NK-92 (cell line): ENCODE measurements around the gene GRK5.

Source experiments
- DNase-seq: peaks from one replicate; lab custom pipeline; 2025; ENCODE audit not compliant: unreplicated experiment; lab: John Stamatoyannopoulos, UW

GRK5 gene

GRCh38 chr10:119314061-119314460, 106.7 kb downstream of the GRK5 start:
- no peak for DNase-seq

GRCh38 chr10:119314486-119314885, 107.1 kb downstream of the GRK5 start:
- DNase-seq: no peak

- DNase-seq: no peak
Measured at GRCh38 chr10:119315128-119316001, 108.0 kb downstream of the GRK5 start.

- no peak for DNase-seq
Measured at GRCh38 chr10:119316002-119316358, 108.6 kb downstream of the GRK5 start.

- DNase-seq: no peak
Measured at GRCh38 chr10:119316729-119317097, 109.3 kb downstream of the GRK5 start.

- DNase-seq: no peak
Measured at GRCh38 chr10:119318411-119319160, 111.2 kb downstream of the GRK5 start.

- no peak for DNase-seq
Measured at GRCh38 chr10:119319161-119319919, 112.0 kb downstream of the GRK5 start.

- no peak for DNase-seq
Measured at GRCh38 chr10:119319920-119320258, 112.5 kb downstream of the GRK5 start.

- DNase-seq: no peak
Measured at GRCh38 chr10:119320981-119321380, 113.6 kb downstream of the GRK5 start.

GRCh38 chr10:119323085-119324016, 116.0 kb downstream of the GRK5 start:
- DNase-seq: no peak

GRCh38 chr10:119325131-119325530, 117.8 kb downstream of the GRK5 start:
- DNase-seq: no peak

- no peak for DNase-seq
Measured at GRCh38 chr10:119326167-119326566, 118.8 kb downstream of the GRK5 start.

GRCh38 chr10:119327096-119327745, 119.8 kb downstream of the GRK5 start:
- DNase-seq: no peak

- no peak for DNase-seq
Measured at GRCh38 chr10:119328223-119328622, 120.9 kb downstream of the GRK5 start.

- DNase-seq: no peak
Measured at GRCh38 chr10:119330342-119330741, 123.0 kb downstream of the GRK5 start.

- no peak for DNase-seq
Measured at GRCh38 chr10:119331061-119331460, 123.7 kb downstream of the GRK5 start.

GRCh38 chr10:119333146-119333792, 125.9 kb downstream of the GRK5 start:
- DNase-seq: peak; percentile 29

- DNase-seq: no peak
Measured at GRCh38 chr10:119335671-119336353, 128.4 kb downstream of the GRK5 start.

GRCh38 chr10:119336599-119336998, 129.2 kb downstream of the GRK5 start:
- no peak for DNase-seq
